ENCODE results near the gene TSACC.

TSACC gene

DNA sequence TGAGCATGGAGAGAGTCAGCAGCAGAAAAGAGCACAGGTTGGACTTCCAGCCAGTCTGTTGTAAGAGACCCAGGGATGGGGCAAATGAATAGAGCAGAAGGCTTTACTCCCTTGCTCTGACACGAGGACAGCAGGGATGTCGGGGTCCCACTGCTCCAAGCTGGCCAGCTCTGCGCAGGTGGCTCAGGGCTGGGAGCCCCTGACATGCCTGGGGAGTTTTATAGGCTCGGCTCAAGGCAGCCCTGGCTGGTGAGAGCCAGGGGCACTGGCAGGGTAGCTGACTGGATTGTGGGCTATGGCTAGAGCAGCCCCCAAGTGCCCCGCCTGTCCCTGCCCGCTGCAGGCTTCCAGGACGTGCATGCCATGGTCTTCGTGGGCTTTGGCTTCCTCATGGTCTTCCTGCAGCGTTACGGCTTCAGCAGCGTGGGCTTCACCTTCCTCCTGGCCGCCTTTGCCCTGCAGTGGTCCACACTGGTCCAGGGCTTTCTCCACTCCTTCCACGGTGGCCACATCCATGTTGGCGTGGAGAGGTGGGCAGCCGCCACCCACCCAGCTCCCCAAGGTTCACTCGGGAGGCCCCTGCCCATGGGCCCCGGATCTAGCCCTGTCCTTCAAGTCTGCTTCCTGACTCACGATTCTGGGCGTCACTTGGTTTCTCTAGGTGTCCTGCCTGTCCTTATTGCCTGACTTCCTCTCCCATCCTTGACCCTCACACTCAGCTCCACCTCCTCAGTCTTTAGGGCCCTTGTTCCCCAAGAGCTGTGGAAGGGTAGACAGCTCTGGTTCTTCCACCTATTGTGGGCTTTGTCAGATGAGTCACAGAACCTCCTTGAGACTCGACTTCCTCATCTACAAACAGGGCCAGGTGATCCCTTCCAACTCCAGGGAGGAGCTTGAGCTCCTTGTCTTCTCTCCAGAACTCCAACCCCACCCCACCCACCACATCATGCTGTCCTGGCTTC is 38.9 kb downstream of the TSACC start:
- Histone ChIP-seq H2AFZ (ENCODE audit: low read depth, low read length) (no peak overlapping the region), H4K20me1 (ENCODE audit: insufficient read depth, low read length) (no peaks in the 10 kb centered on the region), H3K27ac (ENCODE audit: low read length) (no peak overlapping the region), H3K9ac (ENCODE audit: low read depth, low read length) (no peak overlapping the region), H3K9me3 (ENCODE audit: insufficient read depth, low read length, severe bottlenecking) (no peaks in the 10 kb centered on the region), H3K4me3 (ENCODE audit: low read depth in 1 of 2, low read length in 2 of 2) (no peak overlapping the region), H3K79me2 (ENCODE audit: insufficient read depth, low read length) (no peaks in the 10 kb centered on the region), H3K4me2 (ENCODE audit: insufficient read depth, low read length) (no peak overlapping the region), H3K36me3 (ENCODE audit: insufficient read depth, low read length) (no peaks in the 10 kb centered on the region), H3K4me1 (ENCODE audit: insufficient read depth, low read length) (no peaks in the 10 kb centered on the region), H3K27me3 (ENCODE audit: insufficient read depth, low read length, poor library complexity) (no peaks in the 10 kb centered on the region)
- DNase-seq (no peak), ATAC-seq (ENCODE audit: insufficient read depth, low read depth) (no peak)
- no peak for TF ChIP-seq EZH2 (IDR thresholded peaks at IDR 0.05; ENCODE audit: borderline replicate concordance, low read depth, low read length, severe bottlenecking)
- TF ChIP-seq, protein P1, sequence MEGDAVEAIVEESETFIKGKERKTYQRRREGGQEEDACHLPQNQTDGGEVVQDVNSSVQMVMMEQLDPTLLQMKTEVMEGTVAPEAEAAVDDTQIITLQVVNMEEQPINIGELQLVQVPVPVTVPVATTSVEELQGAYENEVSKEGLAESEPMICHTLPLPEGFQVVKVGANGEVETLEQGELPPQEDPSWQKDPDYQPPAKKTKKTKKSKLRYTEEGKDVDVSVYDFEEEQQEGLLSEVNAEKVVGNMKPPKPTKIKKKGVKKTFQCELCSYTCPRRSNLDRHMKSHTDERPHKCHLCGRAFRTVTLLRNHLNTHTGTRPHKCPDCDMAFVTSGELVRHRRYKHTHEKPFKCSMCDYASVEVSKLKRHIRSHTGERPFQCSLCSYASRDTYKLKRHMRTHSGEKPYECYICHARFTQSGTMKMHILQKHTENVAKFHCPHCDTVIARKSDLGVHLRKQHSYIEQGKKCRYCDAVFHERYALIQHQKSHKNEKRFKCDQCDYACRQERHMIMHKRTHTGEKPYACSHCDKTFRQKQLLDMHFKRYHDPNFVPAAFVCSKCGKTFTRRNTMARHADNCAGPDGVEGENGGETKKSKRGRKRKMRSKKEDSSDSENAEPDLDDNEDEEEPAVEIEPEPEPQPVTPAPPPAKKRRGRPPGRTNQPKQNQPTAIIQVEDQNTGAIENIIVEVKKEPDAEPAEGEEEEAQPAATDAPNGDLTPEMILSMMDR (IDR thresholded peaks at IDR 0.05; ENCODE audit: borderline replicate concordance, extremely low read depth, low read length, poor library complexity, severe bottlenecking) = no peak

DNA sequence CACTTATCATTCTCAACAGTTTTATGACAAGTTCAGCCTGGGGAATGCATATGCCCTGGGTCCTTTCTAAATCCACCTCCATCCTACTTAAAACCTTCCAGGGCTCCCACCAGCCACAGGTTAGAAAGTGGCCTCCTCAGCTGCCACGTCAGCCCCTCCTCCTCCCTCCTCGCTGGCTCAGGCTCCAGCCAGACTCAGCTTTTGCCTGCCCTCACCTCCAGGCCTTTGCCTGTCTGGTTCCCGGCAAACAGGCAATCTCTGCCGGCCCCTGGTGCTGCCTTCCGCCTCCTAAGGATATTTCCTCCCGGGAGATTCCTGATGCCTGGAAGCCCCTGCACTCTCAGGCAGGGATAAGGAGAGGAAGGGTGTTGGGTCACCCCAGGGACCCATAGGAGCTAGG is 40.2 kb downstream of the TSACC start:
- no peak overlapping the region for H3K4me3 ChIP-seq (ENCODE audit: low read depth in 1 of 2, low read length in 2 of 2)
- H3K9ac ChIP-seq (ENCODE audit: low read depth, low read length) = no peak overlapping the region
- TF ChIP-seq EZH2 (IDR thresholded peaks at IDR 0.05; ENCODE audit: borderline replicate concordance, low read depth, low read length, severe bottlenecking) = no peak
- TF ChIP-seq, protein P1 (IDR thresholded peaks at IDR 0.05; ENCODE audit: borderline replicate concordance, extremely low read depth, low read length, poor library complexity, severe bottlenecking) = no peak
- H3K27ac ChIP-seq (ENCODE audit: low read length) = no peak overlapping the region
- DNase-seq (no peak), ATAC-seq (ENCODE audit: insufficient read depth, low read depth) (no peak)
- H3K27me3 ChIP-seq (ENCODE audit: insufficient read depth, low read length, poor library complexity) = no peaks in the 10 kb centered on the region
- H3K4me2 ChIP-seq (ENCODE audit: insufficient read depth, low read length) = no peak overlapping the region
- no peak overlapping the region for H2AFZ ChIP-seq (ENCODE audit: low read depth, low read length)
- no peaks in the 10 kb centered on the region for H4K20me1 ChIP-seq (ENCODE audit: insufficient read depth, low read length)
- H3K79me2 ChIP-seq (ENCODE audit: insufficient read depth, low read length) = no peaks in the 10 kb centered on the region
- H3K9me3 ChIP-seq (ENCODE audit: insufficient read depth, low read length, severe bottlenecking) = no peaks in the 10 kb centered on the region
- no peaks in the 10 kb centered on the region for H3K4me1 ChIP-seq (ENCODE audit: insufficient read depth, low read length)
- no peaks in the 10 kb centered on the region for H3K36me3 ChIP-seq (ENCODE audit: insufficient read depth, low read length)

DNA sequence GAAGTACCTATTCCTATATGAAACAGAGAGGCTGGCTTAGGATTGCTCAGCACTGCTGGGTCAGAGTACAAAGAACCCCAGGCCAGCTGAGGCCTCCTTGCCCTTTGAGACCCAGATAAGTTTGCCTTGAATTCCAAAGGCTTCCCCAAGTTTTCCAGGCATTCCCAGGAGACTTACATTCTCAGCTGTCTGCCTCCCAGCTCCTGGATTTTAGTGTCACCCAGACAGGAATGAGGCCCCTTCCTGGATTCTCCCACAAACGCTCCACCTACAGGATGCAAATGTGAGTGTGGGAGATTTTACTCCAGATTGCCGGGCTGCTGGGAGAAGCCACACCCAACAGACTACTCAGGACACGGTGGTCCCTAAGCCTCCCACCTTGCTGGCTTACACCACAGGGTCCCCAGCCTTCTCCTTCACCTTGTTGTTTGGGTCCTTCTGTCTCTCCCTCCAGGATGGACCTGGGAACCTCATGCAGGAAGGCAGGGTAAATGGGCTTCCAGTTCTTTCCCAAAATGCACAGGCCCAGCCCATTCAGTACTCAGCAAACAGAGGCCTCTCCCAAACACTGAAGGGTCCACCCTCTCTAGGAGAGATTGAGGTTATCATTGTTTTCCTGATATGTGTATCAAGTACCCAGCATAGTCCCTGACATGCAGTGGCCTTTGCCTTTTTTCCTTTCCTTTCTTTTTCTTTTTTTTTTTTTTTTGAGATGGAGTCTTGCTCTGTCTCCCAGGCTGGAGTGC is 41.3 kb downstream of the TSACC start:
- no peak overlapping the region for H3K4me3 ChIP-seq (ENCODE audit: low read depth in 1 of 2, low read length in 2 of 2)
- no peaks in the 10 kb centered on the region for H3K36me3 ChIP-seq (ENCODE audit: insufficient read depth, low read length)
- H3K9me3 ChIP-seq (ENCODE audit: insufficient read depth, low read length, severe bottlenecking) = no peaks in the 10 kb centered on the region
- DNase-seq (no peak), ATAC-seq (ENCODE audit: insufficient read depth, low read depth) (no peak)
- H2AFZ ChIP-seq (ENCODE audit: low read depth, low read length) = no peak overlapping the region
- H3K4me1 ChIP-seq (ENCODE audit: insufficient read depth, low read length) = no peaks in the 10 kb centered on the region
- H3K27me3 ChIP-seq (ENCODE audit: insufficient read depth, low read length, poor library complexity) = no peaks in the 10 kb centered on the region
- H3K4me2 ChIP-seq (ENCODE audit: insufficient read depth, low read length) = no peak overlapping the region
- TF ChIP-seq, protein P1 (IDR thresholded peaks at IDR 0.05; ENCODE audit: borderline replicate concordance, extremely low read depth, low read length, poor library complexity, severe bottlenecking) = no peak
- no peak for TF ChIP-seq EZH2 (IDR thresholded peaks at IDR 0.05; ENCODE audit: borderline replicate concordance, low read depth, low read length, severe bottlenecking)
- H3K27ac ChIP-seq (ENCODE audit: low read length) = no peak overlapping the region
- H3K79me2 ChIP-seq (ENCODE audit: insufficient read depth, low read length) = no peaks in the 10 kb centered on the region
- H4K20me1 ChIP-seq (ENCODE audit: insufficient read depth, low read length) = no peaks in the 10 kb centered on the region
- H3K9ac ChIP-seq (ENCODE audit: low read depth, low read length) = no peak overlapping the region

All from DND-41 (cell line).